HepG2 (cell line): Measurements from ENCODE around the gene PRKCZ. TPM values are rescaled to one million over a fixed set of nuclear protein-coding genes. Genes with fewer than 3 reads are reported as not detected.
A peak's percentile ranks its signal among the peaks of the same experiment; 100 is the strongest.

Experiments
- ELF1 ChIP-seq: sonication (generic); formaldehyde crosslinking; IDR thresholded peaks from 2 replicates; pipeline ENCODE4 v1.4.0; 2020; ENCODE audit warnings: missing genetic modification reagents
- ERF ChIP-seq: IDR thresholded peaks from 2 replicates; pipeline ENCODE4 v1.6.1; 2018; ENCODE audit warnings: missing biosample characterization, missing genetic modification reagents
- FOXK1 ChIP-seq: sonication (generic); formaldehyde crosslinking; IDR thresholded peaks from 2 replicates; pipeline ENCODE4 v1.4.0; 2020; ENCODE audit warnings: low read depth, missing genetic modification reagents, borderline replicate concordance
- SALL1 ChIP-seq: sonication (generic); formaldehyde crosslinking; IDR thresholded peaks from 2 replicates; pipeline ENCODE4 v1.8.0; 2022; ENCODE audit warnings: mild to moderate bottlenecking, missing genetic modification reagents
- SP1 ChIP-seq, 2 experiments: fragments of 450-650 bp in 1 of 2; sonication (generic) in 1 of 2; formaldehyde crosslinking in 1 of 2; IDR thresholded peaks; 2 replicates each; pipeline versions ENCODE4 v1.4.0 to v1.6.1; 2016 to 2020; ENCODE audit warnings: missing genetic modification reagents in 1 of 2
- UBTF ChIP-seq: sonication (generic); formaldehyde crosslinking; IDR thresholded peaks from 2 replicates; pipeline ENCODE4 v1.4.0; 2020; ENCODE audit warnings: mild to moderate bottlenecking, missing genetic modification reagents
- ZKSCAN5 ChIP-seq: sonication (generic); formaldehyde crosslinking; IDR thresholded peaks from 2 replicates; pipeline ENCODE4 v1.5.1; 2020; ENCODE audit warnings: mild to moderate bottlenecking, missing genetic modification reagents
- ZNF18 ChIP-seq: sonication (generic); formaldehyde crosslinking; IDR thresholded peaks from 2 replicates; pipeline ENCODE4 v1.8.0; 2022; ENCODE audit warnings: mild to moderate bottlenecking, missing genetic modification reagents; ENCODE audit not compliant: insufficient replicate concordance
- ZNF317 ChIP-seq: sonication (generic); formaldehyde crosslinking; IDR thresholded peaks from 2 replicates; pipeline ENCODE4 v1.5.0; 2020; ENCODE audit warnings: mild to moderate bottlenecking, missing genetic modification reagents
- ZNF710 ChIP-seq: sonication (generic); formaldehyde crosslinking; IDR thresholded peaks from 2 replicates; pipeline ENCODE4 v1.5.0; 2020; ENCODE audit warnings: mild to moderate bottlenecking, missing genetic modification reagents, borderline replicate concordance
- ZSCAN5A ChIP-seq: sonication (generic); formaldehyde crosslinking; IDR thresholded peaks from 2 replicates; pipeline ENCODE4 v1.8.0; 2022; ENCODE audit warnings: mild to moderate bottlenecking, missing genetic modification reagents, borderline replicate concordance
- polyA plus RNA-seq, 8 experiments: library from polyadenylated mRNA; depleted of rRNA in 3 of 8; stranded (reverse) in 7 of 8; unstranded in 1 of 8; fragments of >200 nt; fragmentation: Illumina TruSeq in 4 of 8; extraction: Trizol in 4 of 8; gene quantifications; 2 replicates each; pipeline versions ENCODE4 v1.2.1 to v1.2.3, GENCODE V29; 2011 to 2016; ENCODE audit warnings: low read depth in 4 of 8, missing spikeins in 1 of 8, mixed read lengths in 1 of 8; ENCODE audit not compliant: insufficient read depth in 1 of 8
- total RNA-seq, 5 experiments: library from RNA; depleted of rRNA; stranded (reverse); fragments of >200 nt; fragmentation: Illumina TruSeq; extraction: Trizol; gene quantifications; 2 replicates each; pipeline ENCODE4 v1.2.3, GENCODE V29; 2016; ENCODE audit warnings: low read depth in 1 of 5
- TF ChIP-seq, protein P1 (sequence below): sonication (generic); formaldehyde crosslinking; conservative IDR thresholded peaks from 2 replicates; pipeline ENCODE4 v1.8.0; 2022; ENCODE audit warnings: low read depth, missing genetic modification reagents
- TF ChIP-seq, protein P2 (sequence below): sonication (generic); formaldehyde crosslinking; IDR thresholded peaks from 2 replicates; pipeline ENCODE4 v1.4.0; 2020; ENCODE audit warnings: missing genetic modification reagents
- TF ChIP-seq, protein P3 (sequence below): IDR thresholded peaks from 2 replicates; pipeline ENCODE4 v1.6.1; 2016

Gene PRKCZ
- total and polyA plus RNA-seq, 2 of the 13 experiments (the other 11 are each of a cell fraction or from before 2014, with no cell fraction given), result 34.7 to 85.2 TPM

DNA sequence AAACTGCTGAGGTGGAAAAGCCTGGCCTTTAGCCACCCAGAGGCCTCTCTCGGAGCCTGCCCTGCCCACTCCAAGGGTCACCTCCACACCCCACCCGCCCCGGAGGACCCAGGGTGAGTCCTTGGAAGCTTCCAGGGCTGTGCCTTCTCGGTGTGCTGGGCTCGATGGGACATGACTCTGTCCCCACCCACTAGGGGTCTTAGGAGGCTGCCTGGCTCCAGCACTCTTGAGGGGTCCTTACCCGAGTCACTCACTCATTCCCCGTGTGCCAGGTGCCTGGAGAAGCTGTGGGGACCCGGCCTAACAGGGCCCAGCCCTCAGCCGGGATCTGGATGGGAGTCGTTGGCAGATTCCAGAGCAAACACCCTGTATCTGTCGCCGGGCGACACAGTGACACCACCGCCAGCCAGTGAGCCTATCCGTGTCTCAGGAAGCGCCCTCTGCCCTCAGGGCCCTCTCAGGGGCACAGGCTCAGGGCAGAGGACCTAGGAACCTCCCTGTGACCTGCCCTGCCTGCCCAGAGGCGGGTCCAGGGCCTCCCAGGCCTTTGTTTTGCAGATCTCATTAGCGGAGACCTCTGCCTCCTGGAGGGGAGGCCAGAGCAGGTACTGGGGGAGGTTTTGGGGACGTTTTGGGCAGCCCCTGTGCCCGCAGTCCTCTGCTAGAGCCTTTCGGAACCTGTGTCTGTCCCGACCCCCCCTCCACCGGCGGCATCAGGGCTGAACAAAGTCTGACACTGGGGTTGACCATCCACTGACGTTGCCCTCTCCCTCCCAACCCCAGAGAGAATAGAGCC, 3.1 kb upstream of the PRKCZ start (continued):
- TF ChIP-seq ZSCAN5A (no peak), ZNF710 (CRISPR knock-in tag) (0 out of 2 replicates have a peak, but pooled peaks have one; percentile 31), ZNF18 (CRISPR knock-in tag) (no peak), ZKSCAN5 (CRISPR knock-in tag) (no peak), SALL1 (CRISPR knock-in tag) (peak; percentile 56; the same call in 1 of the 2 replicates), ELF1 (CRISPR knock-in tag) (0 out of 2 replicates have a peak, but pooled peaks have one; percentile 48), ERF (CRISPR knock-in tag) (no peak; the same call in 1 of the 2 replicates), ZNF317 (CRISPR knock-in tag) (peak; percentile 46; the same call in 1 of the 2 replicates), FOXK1 (no peak), UBTF (0 out of 2 replicates have a peak, but pooled peaks have one; percentile 16), SP1 (IDR thresholded peaks at IDR 0.05) (no peak), SP1 (CRISPR knock-in tag; IDR thresholded peaks at IDR 0.05) (no peak)
- TF ChIP-seq, protein P1, sequence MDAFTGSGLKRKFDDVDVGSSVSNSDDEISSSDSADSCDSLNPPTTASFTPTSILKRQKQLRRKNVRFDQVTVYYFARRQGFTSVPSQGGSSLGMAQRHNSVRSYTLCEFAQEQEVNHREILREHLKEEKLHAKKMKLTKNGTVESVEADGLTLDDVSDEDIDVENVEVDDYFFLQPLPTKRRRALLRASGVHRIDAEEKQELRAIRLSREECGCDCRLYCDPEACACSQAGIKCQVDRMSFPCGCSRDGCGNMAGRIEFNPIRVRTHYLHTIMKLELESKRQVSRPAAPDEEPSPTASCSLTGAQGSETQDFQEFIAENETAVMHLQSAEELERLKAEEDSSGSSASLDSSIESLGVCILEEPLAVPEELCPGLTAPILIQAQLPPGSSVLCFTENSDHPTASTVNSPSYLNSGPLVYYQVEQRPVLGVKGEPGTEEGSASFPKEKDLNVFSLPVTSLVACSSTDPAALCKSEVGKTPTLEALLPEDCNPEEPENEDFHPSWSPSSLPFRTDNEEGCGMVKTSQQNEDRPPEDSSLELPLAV (CRISPR knock-in tag), result no peak
- TF ChIP-seq, protein P2, sequence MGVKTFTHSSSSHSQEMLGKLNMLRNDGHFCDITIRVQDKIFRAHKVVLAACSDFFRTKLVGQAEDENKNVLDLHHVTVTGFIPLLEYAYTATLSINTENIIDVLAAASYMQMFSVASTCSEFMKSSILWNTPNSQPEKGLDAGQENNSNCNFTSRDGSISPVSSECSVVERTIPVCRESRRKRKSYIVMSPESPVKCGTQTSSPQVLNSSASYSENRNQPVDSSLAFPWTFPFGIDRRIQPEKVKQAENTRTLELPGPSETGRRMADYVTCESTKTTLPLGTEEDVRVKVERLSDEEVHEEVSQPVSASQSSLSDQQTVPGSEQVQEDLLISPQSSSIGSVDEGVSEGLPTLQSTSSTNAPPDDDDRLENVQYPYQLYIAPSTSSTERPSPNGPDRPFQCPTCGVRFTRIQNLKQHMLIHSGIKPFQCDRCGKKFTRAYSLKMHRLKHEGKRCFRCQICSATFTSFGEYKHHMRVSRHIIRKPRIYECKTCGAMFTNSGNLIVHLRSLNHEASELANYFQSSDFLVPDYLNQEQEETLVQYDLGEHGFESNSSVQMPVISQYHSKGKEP (CRISPR knock-in tag), result no peak
- TF ChIP-seq, protein P3, sequence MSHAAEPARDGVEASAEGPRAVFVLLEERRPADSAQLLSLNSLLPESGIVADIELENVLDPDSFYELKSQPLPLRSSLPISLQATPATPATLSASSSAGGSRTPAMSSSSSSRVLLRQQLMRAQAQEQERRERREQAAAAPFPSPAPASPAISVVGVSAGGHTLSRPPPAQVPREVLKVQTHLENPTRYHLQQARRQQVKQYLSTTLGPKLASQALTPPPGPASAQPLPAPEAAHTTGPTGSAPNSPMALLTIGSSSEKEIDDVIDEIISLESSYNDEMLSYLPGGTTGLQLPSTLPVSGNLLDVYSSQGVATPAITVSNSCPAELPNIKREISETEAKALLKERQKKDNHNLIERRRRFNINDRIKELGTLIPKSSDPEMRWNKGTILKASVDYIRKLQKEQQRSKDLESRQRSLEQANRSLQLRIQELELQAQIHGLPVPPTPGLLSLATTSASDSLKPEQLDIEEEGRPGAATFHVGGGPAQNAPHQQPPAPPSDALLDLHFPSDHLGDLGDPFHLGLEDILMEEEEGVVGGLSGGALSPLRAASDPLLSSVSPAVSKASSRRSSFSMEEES, result no peak
